Stimulated activated CD8-positive, alpha-beta memory T cell treated with anti-CD3 and anti-CD28 coated beads, Interleukin-15, amount 100 ng/mL, for 1 hour (primary cell): ENCODE results near the gene NAV3.

Experiments used
- DNase-seq: peaks from one replicate; pipeline ENCODE4 v3.0.0-alpha.2; 2020; ENCODE audit warnings: low read depth

Gene NAV3

DNA sequence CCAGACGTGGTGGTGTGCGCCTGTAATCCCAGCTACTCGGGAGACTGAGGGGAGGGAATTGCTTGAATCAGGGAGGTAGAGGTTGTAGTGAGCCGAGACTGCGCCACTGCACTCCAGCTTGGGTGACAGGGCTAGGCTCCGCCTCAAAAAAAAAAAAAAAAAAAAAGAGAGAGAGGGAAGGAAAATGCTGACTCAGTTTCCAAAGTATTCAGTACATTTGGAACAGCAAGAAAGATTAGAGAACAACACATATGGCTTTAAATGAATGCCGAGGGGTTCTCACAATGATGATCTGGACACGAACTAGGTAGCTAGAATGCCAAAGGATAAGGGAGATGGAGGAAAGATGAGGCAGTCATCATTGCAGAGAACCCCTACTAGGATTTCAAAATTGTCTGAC is 97.4 kb downstream of the NAV3 start:
- no peak for DNase-seq

DNA sequence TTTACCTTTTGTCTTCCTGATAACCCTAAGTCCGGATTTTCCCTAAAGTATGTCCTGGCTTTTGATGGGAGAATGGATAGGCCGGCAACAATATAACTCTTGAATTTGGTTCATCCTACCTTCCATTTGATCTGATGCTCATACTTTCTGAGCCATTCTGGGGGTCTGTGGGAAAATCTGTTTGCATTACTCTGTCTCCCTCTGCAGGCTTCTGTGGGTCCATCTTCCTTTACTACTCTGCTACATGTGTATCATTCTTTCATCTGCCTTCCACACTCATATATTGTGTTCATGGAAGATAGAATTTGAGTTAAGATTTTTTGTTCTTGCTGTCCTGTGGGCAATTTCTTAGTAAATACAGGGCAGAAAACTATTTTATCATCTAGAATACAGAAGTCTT is 101.5 kb downstream of the NAV3 start:
- DNase-seq = no peak

DNA sequence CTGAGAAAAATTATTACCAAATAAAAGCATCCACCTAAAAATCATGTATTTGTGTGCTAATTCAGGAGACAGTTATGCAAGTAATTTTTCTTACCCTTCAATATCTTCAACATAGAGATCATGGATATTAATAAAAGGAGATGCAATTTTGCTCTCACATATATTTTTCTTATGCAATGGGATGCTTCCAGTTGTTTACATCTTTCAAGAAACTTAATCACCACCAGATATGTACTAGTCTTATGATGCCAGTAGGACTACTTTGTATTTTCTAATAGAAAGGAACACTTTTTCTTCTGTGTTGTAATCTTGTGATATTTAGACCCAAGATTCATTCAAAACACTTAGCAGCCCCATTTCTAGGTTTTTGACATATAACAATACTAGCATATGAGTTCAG is 107.6 kb downstream of the NAV3 start:
- DNase-seq = no peak

DNA sequence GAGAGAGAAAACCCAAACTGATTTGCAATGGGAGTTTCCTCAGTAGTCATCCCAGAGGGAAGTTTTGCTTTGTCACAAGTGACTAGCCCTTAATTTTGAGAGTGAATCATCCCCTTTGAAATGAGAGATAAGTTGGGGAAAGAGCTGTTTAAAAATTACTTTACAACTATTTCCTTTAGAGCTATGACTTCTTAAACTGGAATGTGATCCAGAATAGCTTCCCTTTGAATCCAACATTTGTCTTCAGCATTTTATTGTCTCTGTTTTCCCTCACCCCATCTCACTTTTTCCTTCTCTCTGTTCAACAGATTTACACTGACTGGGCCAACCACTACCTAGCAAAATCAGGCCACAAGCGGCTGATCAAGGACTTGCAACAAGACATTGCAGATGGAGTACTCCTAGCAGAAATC is 109.3 kb downstream of the NAV3 start:
- DNase-seq = no peak

DNA sequence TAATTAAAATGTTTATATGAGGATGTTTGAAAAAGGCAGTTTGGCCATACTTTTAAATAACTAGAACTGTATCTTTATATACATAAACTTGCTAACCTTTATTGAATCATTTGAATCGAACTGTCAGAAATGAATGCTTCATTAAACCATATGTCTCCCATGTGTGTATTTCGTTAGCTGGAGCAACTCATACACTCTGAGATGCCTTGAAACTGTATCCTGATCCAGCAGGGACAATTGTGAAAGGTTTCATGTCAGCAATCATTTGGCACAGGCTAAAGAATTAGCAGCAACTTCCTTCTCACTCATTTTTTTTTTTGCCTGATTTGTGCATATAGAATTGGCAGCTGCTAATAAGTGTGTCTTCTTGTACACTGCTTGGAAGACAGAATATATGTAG is 109.9 kb downstream of the NAV3 start:
- DNase-seq = no peak

DNA sequence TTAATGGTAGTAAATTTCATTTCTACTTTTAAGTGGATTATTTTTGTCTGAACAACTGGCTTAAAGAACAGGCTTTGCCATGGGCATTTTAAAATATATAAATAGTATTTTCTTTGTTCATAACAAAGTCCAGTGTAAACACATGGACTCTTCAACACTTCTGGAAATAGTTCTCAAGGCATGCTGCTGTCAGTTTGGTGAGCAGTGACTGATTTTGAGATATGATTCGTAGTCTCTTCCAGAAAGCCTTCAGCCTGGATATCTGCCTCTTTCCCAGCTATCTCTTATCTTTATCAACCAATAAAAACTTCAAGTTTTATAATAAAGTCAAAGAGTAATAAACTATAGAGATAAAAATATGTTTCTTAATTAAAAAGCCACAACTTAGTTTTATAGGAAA is 110.7 kb downstream of the NAV3 start:
- no peak for DNase-seq

DNA sequence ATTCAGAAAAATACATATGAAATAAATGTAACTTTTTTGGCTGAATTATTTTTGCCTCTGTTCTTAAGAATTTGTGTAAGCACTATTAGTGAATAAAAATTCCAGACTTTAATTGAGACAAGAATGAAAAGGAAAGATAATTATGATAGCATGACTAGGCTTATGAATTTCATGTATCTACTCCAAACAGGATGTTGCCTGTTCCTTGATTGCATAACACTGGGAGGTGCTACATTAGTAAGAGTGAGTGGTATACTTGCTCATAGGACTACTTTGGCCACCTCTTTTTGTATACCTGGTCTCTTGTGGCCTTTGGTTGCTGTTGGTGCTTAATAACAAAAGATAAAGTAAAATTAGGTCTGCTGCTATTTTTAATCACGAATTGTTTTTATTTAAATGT is 112.8 kb downstream of the NAV3 start:
- DNase-seq = no peak

DNA sequence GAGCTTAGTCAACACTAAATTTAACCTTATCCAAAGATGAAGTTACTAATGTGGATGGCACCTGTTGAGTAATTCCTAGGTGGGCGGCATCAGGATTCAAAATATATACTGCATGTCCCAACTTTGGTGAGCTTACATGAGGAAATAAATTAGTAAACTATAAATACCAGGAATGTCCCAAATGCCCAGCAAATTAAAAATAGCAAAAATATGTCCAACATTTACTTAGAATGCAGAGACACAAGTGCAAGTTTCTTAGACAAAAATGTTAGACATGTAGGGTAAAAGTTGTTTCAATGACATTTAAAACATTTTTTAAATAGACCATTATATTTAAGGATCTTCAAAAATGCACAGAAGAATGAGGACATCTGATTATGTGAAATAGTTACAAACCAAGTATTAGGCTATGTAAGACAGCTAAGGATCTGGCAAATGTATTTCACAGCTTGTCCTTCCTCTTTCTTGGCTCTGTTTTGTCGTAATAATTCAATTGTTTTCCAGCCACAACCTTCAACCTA is 115.9 kb downstream of the NAV3 start:
- no peak for DNase-seq

DNA sequence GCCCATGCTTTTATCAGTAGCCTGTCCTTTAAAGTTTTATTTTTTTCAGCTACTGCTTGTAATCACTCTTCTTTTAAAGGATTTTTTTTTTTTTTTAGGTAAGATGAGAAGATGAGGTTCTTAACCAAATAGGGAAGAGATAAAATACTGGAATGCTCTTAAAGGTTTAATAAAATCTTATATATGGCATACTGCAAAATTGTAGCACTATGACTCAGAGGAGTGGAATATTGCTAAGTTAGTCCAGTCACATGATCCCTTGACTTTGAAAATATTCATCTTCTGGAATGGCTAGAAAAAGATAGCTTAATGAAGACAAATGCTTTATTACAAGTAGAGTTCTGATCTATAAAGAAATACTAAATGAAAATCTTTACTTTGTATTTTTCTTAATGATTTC is 116.6 kb downstream of the NAV3 start:
- DNase-seq = no peak

DNA sequence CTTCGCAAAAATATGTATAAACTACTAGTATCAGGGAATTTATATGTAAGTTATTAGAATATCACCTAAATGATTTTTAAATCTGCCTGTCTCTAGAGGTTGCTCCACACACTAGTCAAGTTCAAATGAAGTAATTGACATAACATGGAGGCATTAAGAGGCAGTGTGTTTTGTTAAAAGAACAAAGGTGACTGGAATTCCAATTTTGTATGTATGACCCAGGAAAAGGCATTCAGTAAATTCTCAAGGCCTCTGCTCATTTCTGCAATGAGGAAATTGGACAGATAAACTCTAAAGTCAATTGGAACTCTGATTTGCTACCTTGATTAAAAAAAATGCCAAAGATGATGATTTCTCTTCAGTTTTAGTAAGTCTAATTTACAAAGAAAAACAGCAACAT is 117.1 kb downstream of the NAV3 start:
- DNase-seq = no peak

DNA sequence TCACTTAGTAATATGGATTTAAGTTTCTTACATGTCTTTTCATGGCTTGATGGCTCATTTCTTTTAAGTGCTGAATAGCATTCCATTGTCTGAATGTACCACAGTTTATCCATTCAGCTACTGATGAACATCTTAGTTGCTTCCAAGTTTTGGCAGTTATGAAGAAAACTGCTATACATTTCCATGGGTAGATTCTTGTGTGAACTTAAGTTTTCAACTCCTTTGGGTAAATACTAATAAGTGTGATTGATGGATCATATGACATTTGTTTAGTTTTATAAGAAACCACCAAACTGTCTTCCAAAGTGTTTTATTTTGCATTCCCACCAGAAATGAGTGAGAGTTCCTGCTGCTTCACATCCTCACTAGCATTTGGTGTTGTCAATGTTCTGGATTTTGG is 119.2 kb downstream of the NAV3 start:
- DNase-seq = no peak

DNA sequence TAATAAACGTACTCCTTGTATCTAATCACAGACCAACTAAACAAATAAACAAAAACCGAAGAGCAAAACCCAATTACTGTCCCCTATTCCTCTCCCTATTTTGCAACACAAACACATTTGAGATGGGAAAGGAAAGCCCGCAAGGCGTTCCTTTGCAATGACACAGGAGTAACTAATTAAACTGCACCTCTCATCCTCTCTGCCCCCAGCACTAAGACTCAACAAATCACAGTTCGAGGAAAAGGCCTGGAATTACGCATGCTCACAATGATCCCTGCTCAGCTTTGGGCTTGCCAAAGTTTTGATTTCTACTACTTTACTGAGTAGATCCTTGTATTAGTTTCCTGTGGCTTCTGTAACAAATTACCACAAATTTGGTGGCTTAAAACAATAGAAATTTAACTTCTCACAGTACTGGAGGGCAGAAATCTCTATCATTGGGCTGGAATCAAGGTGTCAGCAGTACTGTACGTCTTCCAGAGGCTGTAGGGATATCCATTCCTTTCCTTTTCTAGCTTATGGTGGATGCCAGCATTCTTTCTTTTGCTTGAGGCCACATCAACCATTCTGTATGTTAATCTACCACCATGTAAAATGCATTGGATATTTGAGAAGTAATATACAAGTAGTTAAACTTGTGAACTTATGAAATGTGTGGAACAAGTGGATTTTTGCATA is 123.0 kb downstream of the NAV3 start:
- no peak for DNase-seq

DNA sequence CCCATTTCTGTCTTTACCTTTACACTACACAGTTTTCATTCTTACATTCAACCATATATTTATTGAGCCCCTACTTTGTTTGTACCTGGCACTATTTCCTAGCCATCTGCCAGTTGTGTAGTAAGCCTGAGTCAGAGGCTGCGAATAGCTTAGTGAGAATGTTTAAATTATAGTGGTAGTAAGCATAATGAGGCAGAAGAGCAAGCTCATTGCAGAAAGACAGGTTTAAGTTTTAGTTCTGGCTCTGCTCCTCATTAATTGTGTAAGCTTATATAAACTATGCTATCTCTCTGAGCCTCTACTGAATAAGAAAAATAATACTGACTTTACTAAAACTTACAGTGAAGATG is 123.5 kb downstream of the NAV3 start:
- no peak for DNase-seq

DNA sequence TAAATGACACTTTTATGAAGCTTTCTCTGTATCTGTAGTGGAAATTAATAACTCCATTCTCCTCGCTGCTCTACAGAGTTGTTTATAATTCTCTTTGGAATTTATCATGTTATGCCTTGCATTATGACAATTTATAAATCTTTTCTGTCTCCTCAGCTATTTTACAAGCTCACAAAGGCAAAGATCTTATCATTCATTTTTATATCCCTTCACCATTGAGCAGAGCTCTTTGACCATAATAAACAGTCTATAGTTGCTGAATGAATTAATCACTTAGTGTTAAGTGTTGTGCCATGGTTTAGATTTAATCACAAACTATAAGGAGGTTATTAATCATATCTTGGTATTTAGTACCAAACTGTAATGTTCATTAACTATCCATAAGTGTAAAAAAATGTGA is 126.4 kb downstream of the NAV3 start:
- DNase-seq = no peak

DNA sequence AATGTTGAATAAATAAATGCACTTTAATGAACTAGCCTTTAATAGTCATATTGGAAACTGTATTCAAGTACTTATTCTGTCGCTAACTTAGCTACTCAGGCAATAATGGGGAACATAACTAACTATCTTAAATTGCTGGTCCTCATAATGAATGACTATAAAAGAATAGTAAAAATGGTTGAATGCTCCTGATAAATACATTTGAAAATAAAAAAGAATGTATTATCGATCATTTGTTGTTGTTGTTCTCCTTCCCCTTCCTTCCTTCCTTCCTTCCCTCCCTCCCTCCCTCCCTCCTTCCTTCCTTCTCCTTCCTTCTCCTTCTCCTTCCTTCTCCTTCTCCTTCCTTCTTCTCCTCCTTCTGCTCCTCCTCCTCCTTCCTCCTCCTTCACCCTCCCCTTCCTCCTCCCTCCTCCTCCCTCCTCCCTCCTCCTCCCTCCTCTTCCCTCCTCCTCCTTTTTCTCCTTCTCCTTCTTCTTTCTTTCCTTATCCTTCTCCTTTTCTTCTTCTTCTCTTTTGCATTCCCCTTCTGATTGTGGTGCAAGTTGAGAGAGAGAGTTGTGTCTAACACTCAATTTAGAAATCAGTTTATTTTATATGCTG is 133.0 kb downstream of the NAV3 start:
- no peak for DNase-seq

DNA sequence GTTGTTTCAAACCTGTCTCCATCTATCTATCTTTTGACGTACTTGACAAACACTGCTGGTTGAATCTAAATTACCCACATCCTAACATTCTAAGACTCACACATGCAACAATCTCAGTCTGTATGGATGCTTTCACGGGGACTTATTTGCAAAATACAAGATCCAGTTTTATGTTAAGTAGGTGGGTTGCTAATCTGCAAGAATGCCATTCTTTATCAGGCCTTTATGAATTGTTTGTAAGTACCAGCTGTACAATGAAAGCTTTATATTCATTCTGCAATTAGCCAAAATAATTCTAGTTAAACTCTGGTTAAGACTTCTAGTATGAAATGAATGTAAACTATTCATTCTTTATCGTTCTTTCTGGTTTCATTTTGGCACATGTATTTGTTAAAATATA is 135.1 kb downstream of the NAV3 start:
- DNase-seq = no peak

DNA sequence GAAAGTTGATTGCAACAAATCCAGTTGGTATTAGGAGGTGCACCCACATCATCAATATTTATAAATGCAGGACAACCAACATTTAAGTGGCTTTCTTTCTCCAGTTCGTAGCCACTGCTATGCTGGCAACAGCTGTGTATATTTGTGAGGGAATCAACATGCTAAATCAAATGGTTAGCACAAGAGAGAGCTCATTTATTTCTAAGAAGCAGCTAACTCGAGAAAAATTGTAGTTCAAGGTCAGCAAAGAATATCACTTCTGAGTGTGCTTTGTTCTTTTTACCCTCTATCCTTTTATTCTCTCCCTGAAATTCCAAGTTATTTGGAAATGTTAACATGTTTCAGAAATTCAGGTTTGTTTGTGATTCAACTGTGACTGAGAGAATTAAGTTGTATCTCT is 137.3 kb downstream of the NAV3 start:
- no peak for DNase-seq

DNA sequence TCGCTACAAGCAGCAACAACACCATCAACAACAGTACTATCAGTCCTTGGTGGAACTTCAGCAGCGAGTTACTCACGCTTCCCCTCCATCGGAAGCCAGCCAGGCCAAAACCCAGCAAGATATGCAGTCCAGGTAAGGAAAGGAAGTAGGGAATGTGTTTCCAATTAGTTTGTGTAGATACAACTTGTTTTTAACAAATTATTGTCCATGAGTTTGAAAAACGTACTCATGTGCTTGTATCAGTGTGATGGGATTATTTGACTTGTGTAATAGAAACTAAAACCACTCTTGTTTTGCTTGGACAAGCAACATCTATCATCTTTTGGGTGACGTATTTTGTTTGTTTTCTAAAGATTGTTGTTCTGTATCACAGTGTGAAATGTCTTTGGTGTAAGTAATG is 137.9 kb downstream of the NAV3 start:
- DNase-seq = no peak

DNA sequence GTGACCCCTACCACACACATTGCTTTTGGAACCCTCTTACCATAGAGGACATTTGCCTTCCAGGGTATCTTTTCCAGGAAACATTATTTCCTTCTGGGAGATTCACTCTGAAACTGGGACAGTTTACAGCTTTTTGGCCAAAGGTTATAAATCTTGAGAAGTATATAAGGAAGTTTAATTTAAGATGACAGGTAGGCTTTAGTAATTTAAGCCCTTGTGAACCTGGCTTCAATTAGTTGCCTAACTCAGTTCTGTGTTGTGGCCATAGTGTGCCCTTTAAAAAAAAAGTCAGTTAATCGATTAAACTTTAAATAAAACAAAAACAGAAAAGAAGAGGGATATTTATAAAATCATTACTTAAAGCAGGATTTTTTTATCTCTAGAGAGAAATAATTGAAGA is 142.9 kb downstream of the NAV3 start:
- DNase-seq = no peak

DNA sequence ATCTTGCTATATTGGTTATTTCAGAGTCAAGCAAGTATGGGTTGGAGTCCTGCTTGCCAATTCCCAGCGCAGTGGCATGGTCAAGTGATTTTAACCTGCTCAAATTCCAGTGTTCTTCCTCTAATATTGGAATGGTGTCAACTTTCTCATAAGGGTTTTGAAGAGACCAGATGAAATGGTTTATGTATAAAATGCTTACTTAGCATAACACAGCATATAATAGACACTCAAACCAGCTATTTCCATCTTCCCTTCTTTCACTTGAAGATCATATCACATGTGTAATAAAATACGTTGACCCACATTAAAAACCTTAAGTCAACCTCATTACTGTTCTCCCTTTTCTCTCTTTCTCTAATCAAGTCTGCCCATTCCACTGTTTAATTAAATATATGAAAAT is 144.0 kb downstream of the NAV3 start:
- no peak for DNase-seq

DNA sequence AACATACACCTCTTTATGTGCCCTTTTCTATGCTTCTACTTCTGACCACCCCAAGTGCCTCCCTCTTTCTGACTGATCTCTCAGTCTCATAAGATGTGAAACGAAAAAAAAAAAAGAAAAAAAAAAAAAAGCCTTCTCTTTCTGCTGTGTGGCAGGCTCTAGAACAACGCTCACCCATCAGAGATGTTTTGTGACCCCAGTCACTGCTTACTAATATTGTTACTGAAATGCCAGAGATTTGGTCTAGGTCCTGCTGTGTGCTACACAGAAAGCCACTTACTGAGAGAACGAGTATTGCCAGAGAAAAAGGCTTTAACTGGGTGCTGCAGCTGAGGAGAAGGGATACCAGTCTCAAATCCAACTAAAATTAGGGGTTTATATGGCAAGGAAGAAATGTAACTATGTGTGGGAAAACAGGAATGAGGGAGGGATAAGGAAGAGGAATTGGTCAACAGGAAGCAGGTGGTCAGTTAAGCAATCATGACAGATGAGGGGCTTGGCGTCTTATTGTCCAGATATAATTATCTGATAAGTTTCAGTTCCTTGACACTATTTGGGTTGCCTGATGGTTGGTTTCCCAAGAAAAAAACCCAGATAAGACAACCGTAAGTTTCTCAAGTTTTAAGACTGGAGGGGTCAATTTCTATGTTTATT is 149.0 kb downstream of the NAV3 start:
- DNase-seq = no peak

DNA sequence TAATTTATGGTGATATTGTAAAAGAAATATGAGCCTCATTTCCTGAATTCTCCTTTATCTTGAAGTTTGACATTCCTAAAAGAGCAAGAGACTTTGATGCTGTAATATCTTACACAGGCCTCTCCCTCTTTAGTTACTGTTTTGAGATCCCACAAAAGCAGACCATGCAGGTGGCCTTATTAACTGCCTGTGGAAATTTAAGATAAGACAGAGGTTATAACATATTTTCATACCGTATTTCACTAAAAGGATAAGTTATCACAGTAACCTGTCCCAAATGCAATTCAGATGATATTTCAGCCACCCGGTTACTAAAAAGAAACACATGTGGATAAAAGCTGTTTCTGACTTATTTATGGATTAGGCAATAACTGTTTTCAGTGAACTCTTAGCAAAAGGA is 150.1 kb downstream of the NAV3 start:
- DNase-seq = no peak

DNA sequence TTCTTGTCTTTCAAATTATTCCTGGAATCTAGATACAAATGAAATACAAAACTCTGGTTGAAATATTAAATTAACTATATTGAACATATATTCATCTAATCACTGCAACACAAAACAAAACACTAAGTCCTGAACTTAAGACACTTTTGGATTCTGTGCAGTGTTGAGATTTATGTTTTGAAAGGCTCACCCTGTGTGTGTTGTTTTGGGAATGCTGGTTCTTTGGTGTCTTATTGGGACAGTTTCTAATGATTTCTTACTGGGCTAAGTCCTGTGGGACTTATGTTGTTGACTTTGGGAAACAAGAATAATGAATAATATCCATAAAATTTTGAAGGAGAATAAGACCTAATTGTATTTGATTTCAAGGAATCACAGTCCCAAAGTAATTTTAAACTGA is 153.2 kb downstream of the NAV3 start:
- DNase-seq = no peak

DNA sequence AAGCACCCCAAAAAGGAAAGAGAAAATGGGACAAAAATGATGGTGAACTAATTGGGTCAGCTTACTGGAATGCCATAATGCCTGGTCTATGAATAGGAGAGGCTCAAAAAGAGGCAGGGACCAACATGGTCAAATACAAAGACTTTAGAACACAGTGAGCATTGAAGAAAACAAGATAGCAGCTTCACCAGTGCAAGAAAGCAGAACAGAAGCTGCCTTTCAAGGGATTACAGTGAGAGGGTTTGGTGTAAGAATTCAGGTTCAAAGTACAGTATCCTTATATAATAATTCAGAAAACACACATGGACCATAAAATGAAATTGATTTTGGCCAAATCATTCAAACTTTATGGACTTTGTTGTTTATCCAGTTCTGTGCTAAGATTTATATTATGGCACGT is 162.1 kb downstream of the NAV3 start:
- no peak for DNase-seq
